Measurements from ENCODE around the gene PLOD3.

DNA sequence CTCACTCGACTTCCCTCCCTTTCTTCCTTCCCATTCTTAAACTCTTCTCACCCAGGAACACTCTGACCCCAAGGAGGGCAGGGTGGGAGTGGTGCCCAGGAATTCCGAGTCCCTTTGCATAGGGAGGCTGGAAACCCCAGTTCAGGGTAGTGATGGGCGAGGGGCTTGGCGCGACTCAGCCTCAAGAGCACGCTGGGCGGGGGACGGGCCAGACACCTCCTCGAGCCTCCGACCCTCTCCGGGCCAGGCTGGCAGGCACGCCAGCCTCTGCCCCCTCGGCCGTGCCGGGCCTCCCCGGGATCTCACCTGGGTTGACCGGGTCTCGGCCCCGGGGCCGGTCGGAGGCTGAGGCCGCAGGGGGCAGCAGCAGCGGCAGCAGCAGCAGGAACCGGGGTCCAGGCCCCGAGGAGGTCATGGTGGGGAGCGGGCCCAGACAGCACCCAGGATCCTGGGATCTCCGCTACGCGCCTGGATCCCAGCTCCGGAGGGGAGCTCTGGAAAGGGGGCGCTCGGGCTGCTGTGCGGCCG lies 457 bp downstream of the PLOD3 start:
- TF ChIP-seq, protein P1, sequence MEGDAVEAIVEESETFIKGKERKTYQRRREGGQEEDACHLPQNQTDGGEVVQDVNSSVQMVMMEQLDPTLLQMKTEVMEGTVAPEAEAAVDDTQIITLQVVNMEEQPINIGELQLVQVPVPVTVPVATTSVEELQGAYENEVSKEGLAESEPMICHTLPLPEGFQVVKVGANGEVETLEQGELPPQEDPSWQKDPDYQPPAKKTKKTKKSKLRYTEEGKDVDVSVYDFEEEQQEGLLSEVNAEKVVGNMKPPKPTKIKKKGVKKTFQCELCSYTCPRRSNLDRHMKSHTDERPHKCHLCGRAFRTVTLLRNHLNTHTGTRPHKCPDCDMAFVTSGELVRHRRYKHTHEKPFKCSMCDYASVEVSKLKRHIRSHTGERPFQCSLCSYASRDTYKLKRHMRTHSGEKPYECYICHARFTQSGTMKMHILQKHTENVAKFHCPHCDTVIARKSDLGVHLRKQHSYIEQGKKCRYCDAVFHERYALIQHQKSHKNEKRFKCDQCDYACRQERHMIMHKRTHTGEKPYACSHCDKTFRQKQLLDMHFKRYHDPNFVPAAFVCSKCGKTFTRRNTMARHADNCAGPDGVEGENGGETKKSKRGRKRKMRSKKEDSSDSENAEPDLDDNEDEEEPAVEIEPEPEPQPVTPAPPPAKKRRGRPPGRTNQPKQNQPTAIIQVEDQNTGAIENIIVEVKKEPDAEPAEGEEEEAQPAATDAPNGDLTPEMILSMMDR (IDR thresholded peaks at IDR 0.05; ENCODE audit: borderline replicate concordance, extremely low read depth, low read length, poor library complexity, severe bottlenecking), result no peak
- TF ChIP-seq EZH2 (IDR thresholded peaks at IDR 0.05; ENCODE audit: borderline replicate concordance, low read depth, low read length, severe bottlenecking), result no peak
